ENCODE results near the gene SGPL1. TPM values are rescaled to one million over a fixed set of nuclear protein-coding genes. Genes with fewer than 3 reads are reported as not detected.

SGPL1 gene
- polyA plus RNA-seq, 1 donor (not counting 4 experiments of a cell fraction or from before 2014, with no cell fraction given) = 31.4 TPM

DNA sequence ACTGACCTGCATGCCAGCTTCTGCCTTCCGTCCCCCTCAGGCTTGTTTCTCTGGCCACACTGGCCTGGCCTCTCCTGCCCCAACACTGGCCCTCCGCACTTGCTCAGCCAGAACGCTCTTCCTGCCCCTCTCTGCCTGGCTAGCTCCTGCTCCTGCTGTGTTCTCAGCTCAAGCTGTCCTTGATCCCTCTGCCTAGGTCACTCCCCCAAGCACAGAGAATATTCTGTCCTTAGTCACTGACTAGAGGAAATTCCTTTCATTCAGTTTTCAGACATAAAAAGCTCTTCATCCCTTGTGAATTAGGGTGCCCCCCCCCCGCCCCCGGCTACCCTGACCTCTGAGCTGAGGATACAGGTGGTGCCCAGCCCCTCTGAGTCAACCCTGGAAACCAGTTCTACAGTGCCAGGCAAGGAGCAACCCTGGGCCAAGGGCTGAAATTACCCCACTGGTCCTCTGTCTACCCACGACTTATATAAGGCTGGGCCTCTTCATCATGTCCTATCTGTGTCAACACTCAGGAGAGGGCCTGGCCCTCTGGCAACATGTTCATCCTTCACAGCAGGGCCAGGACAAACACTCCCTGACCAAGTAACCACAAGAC, 6.6 kb upstream of the SGPL1 start:
- no peak for TF ChIP-seq EZH2 (IDR thresholded peaks at IDR 0.05; ENCODE audit: low read length)
- TF ChIP-seq, protein P1, sequence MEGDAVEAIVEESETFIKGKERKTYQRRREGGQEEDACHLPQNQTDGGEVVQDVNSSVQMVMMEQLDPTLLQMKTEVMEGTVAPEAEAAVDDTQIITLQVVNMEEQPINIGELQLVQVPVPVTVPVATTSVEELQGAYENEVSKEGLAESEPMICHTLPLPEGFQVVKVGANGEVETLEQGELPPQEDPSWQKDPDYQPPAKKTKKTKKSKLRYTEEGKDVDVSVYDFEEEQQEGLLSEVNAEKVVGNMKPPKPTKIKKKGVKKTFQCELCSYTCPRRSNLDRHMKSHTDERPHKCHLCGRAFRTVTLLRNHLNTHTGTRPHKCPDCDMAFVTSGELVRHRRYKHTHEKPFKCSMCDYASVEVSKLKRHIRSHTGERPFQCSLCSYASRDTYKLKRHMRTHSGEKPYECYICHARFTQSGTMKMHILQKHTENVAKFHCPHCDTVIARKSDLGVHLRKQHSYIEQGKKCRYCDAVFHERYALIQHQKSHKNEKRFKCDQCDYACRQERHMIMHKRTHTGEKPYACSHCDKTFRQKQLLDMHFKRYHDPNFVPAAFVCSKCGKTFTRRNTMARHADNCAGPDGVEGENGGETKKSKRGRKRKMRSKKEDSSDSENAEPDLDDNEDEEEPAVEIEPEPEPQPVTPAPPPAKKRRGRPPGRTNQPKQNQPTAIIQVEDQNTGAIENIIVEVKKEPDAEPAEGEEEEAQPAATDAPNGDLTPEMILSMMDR (optimal IDR thresholded peaks at IDR 0.05 in 1 of 3, IDR thresholded peaks at IDR 0.05 in 1 of 3, conservative IDR thresholded peaks at IDR 0.05 in 1 of 3; ENCODE audit: extremely low read depth in 1 of 3, insufficient read depth in 2 of 3, low read length in 3 of 3) = no peak
- Histone ChIP-seq H4K20me1 (ENCODE audit: control insufficient read depth, extremely low read depth, insufficient read depth, low read length) (no peaks in the 10 kb centered on the region), H3K36me3 (ENCODE audit: control insufficient read depth in 2 of 2, extremely low read depth in 1 of 2, insufficient read depth in 2 of 2, low read length in 2 of 2) (no peaks in the 10 kb centered on the region), H3K4me2 (ENCODE audit: control insufficient read depth, extremely low read depth, insufficient read depth, low read depth, low read length) (no peak overlapping the region), H2AFZ (ENCODE audit: control insufficient read depth, low read length) (no peak overlapping the region), H3K27me3 (ENCODE audit: control insufficient read depth, extremely low read depth, insufficient read depth, low read length) (no peaks in the 10 kb centered on the region), H3K27ac (ENCODE audit: control insufficient read depth, insufficient read depth, low read length) (no peak overlapping the region), H3K4me1 (ENCODE audit: control insufficient read depth, extremely low read depth, insufficient read depth, low read length) (peaks cover 9% of the 10 kb centered on the region), H3K9ac (ENCODE audit: control insufficient read depth, extremely low read depth, insufficient read depth, low read length) (no peak overlapping the region), H3K9me3 (ENCODE audit: control insufficient read depth, low read depth, low read length) (no peaks in the 10 kb centered on the region), H3K9me1 (ENCODE audit: control insufficient read depth, extremely low read depth, insufficient read depth, low read length) (no peaks in the 10 kb centered on the region), H3K79me2 (ENCODE audit: control insufficient read depth, insufficient read depth, low read length) (no peaks in the 10 kb centered on the region), H3K4me3 (ENCODE audit: control insufficient read depth in 2 of 3, extremely low read depth in 1 of 3, insufficient read depth in 2 of 3, low read depth in 1 of 3, low read length in 3 of 3) (no peak overlapping the region)
- DNase-seq (ENCODE audit: low read depth, low spot score) (no peak), FAIRE-seq (no peak)
- dilution Hi-C loops (cut with MboI; ENCODE audit: extremely low pct_ligation_motif_present, low sequenced_read_pairs) = no loop called here

DNA sequence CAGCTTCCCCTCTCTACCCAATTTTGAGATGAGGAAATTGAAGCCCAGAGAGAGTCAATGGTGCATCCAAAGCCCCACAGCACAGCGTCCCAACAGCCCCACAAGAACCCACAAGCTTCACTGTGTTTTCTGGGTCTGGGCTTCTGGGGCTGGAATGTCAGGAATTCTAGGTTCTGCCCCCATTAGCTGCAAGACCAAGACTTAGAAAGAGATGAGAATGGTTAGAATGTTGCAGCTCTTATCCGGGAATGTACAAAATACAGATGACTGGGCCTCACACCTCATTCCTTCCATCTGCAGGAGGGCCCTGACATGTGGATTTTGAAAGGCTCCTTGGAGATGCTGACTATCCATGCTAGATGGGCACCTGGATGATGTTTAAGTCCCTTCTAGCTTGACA, 6.0 kb upstream of the SGPL1 start:
- H3K9ac ChIP-seq (ENCODE audit: control insufficient read depth, extremely low read depth, insufficient read depth, low read length) = no peak overlapping the region
- no peak for DNase-seq (ENCODE audit: low read depth, low spot score)
- H3K9me1 ChIP-seq (ENCODE audit: control insufficient read depth, extremely low read depth, insufficient read depth, low read length) = no peaks in the 10 kb centered on the region
- FAIRE-seq = no peak
- H3K27me3 ChIP-seq (ENCODE audit: control insufficient read depth, extremely low read depth, insufficient read depth, low read length) = no peaks in the 10 kb centered on the region
- no peak overlapping the region for H3K27ac ChIP-seq (ENCODE audit: control insufficient read depth, insufficient read depth, low read length)
- H3K9me3 ChIP-seq (ENCODE audit: control insufficient read depth, low read depth, low read length) = no peaks in the 10 kb centered on the region
- H3K79me2 ChIP-seq (ENCODE audit: control insufficient read depth, insufficient read depth, low read length) = no peaks in the 10 kb centered on the region
- no peaks in the 10 kb centered on the region for H4K20me1 ChIP-seq (ENCODE audit: control insufficient read depth, extremely low read depth, insufficient read depth, low read length)
- no peak for TF ChIP-seq EZH2 (IDR thresholded peaks at IDR 0.05; ENCODE audit: low read length)
- TF ChIP-seq, protein P1 (optimal IDR thresholded peaks at IDR 0.05 in 1 of 3, IDR thresholded peaks at IDR 0.05 in 1 of 3, conservative IDR thresholded peaks at IDR 0.05 in 1 of 3; ENCODE audit: extremely low read depth in 1 of 3, insufficient read depth in 2 of 3, low read length in 3 of 3) = no peak
- no peaks in the 10 kb centered on the region for H3K36me3 ChIP-seq (ENCODE audit: control insufficient read depth in 2 of 2, extremely low read depth in 1 of 2, insufficient read depth in 2 of 2, low read length in 2 of 2)
- no peak overlapping the region for H2AFZ ChIP-seq (ENCODE audit: control insufficient read depth, low read length)
- H3K4me3 ChIP-seq (ENCODE audit: control insufficient read depth in 2 of 3, extremely low read depth in 1 of 3, insufficient read depth in 2 of 3, low read depth in 1 of 3, low read length in 3 of 3) = no peak overlapping the region
- no peak overlapping the region for H3K4me2 ChIP-seq (ENCODE audit: control insufficient read depth, extremely low read depth, insufficient read depth, low read depth, low read length)
- peaks cover 3% of the 10 kb centered on the region for H3K4me1 ChIP-seq (ENCODE audit: control insufficient read depth, extremely low read depth, insufficient read depth, low read length)
- dilution Hi-C loops (cut with MboI; ENCODE audit: extremely low pct_ligation_motif_present, low sequenced_read_pairs) = no loop called here
